ENCODE measurements around the gene RARRES2. TPM values are rescaled to one million over a fixed set of nuclear protein-coding genes. Genes with fewer than 3 reads are reported as not detected.

Gene RARRES2
- total RNA-seq, 1 experiment from 2014 or later = 60.9 TPM

DNA sequence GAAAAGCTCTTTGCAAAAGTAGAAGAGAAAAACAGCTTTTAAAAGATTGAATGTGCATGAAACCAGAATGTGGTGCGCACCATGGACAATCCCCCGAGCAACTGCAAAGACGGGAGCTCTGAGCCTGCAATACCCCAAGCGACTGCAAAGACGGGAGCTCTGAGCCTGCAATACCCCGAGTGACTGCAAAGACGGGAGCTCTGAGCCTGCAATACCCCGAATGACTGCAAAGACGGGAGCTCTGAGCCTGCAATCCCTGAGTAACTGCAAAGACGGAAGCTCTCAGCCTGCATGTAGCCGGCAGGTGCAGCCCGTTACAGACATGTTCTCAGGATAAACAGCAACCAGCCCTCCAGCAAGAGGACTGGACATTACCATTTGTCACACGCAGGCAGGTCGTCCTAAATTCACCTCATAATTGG is 43.9 kb upstream of the RARRES2 start:
- no peak overlapping the region for H2BK15ac ChIP-seq (ENCODE audit: low read depth, low read length)
- H2BK12ac ChIP-seq (ENCODE audit: insufficient read length, low read depth, low read length) = no peak overlapping the region
- no peaks in the 10 kb centered on the region for H3K27me3 ChIP-seq (ENCODE audit: insufficient read depth, low read length)
- Mint-ChIP-seq H3K36me3 (ENCODE audit: insufficient read depth in 1 of 3, low read depth in 3 of 3) (peaks cover 25 to 47% (median 28%) of the 10 kb centered on the region in 3 experiments; a peak in 6 of 7 replicates), H3K27ac (peak overlapping the region; percentile 62 to 90 (median 68); a peak in 4 of 7 replicates), H3K4me1 (peaks cover 71 to 80% of the 10 kb centered on the region in 2 experiments), H3K9me3 (no peaks in the 10 kb centered on the region), H3K27me3 (ENCODE audit: low read depth) (no peaks in the 10 kb centered on the region), H3K4me3 (peak overlapping the region in 1 of 2 experiments; percentile 61; a peak in 3 of 5 replicates)
- H3K79me1 ChIP-seq (ENCODE audit: insufficient read depth, low read depth, low read length, poor library complexity, severe bottlenecking) = no peaks in the 10 kb centered on the region
- H3K9ac ChIP-seq (ENCODE audit: extremely low read depth, insufficient read length, low read length) = no peak overlapping the region
- H4K91ac ChIP-seq (ENCODE audit: insufficient read length, low read depth, low read length) = no peak overlapping the region
- H4K8ac ChIP-seq (replicated peaks; ENCODE audit: insufficient read length, low read depth, low read length) = no peak overlapping the region
- H3K4ac ChIP-seq (ENCODE audit: low read depth, low read length) = no peak overlapping the region
- H3K23me2 ChIP-seq (ENCODE audit: insufficient read length, low read depth, low read length, poor library complexity, severe bottlenecking) = peaks cover 3% of the 10 kb centered on the region
- no peak overlapping the region for H3T11ph ChIP-seq (ENCODE audit: low read length)
- H3K14ac ChIP-seq (ENCODE audit: insufficient read depth, low read length) = no peak overlapping the region
- H3K79me2 ChIP-seq (ENCODE audit: insufficient read depth, low read length) = peaks cover 9% of the 10 kb centered on the region; the same call in 1 of the 2 replicates
- peaks cover 11% of the 10 kb centered on the region for H3K4me1 ChIP-seq (ENCODE audit: insufficient read depth, low read length)
- H3K4me2 ChIP-seq (ENCODE audit: insufficient read depth, insufficient read length, low read length) = no peak overlapping the region
- no peak overlapping the region for H3K56ac ChIP-seq (ENCODE audit: insufficient read length, low read depth, low read length)
- H4K5ac ChIP-seq (ENCODE audit: insufficient read length, low read depth, low read length) = no peak overlapping the region
- TF ChIP-seq, protein P1, sequence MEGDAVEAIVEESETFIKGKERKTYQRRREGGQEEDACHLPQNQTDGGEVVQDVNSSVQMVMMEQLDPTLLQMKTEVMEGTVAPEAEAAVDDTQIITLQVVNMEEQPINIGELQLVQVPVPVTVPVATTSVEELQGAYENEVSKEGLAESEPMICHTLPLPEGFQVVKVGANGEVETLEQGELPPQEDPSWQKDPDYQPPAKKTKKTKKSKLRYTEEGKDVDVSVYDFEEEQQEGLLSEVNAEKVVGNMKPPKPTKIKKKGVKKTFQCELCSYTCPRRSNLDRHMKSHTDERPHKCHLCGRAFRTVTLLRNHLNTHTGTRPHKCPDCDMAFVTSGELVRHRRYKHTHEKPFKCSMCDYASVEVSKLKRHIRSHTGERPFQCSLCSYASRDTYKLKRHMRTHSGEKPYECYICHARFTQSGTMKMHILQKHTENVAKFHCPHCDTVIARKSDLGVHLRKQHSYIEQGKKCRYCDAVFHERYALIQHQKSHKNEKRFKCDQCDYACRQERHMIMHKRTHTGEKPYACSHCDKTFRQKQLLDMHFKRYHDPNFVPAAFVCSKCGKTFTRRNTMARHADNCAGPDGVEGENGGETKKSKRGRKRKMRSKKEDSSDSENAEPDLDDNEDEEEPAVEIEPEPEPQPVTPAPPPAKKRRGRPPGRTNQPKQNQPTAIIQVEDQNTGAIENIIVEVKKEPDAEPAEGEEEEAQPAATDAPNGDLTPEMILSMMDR (conservative IDR thresholded peaks at IDR 0.05) = no peak
- no peak overlapping the region for H2AK5ac ChIP-seq (ENCODE audit: insufficient read length, low read length)
- WGBS (ENCODE audit: extremely low coverage, insufficient read length, low lambda C conversion rate) = no CpG with 5 or more reads among the region's 14 CpGs
- H2BK20ac ChIP-seq (ENCODE audit: low read depth, low read length, poor library complexity, severe bottlenecking) = no peak overlapping the region
- no peak for DNase-seq
- H2AFZ ChIP-seq (ENCODE audit: low read length) = no peak overlapping the region
- no peaks in the 10 kb centered on the region for H4K20me1 ChIP-seq (ENCODE audit: control insufficient read depth, insufficient read depth, insufficient read length)
- H2BK120ac ChIP-seq (ENCODE audit: low read depth, low read length, poor library complexity, severe bottlenecking) = no peak overlapping the region
- H3K18ac ChIP-seq (ENCODE audit: insufficient read length, low read depth, low read length) = no peak overlapping the region
- no peak overlapping the region for H3K23ac ChIP-seq (ENCODE audit: insufficient read length, low read depth, low read length)
- H2BK5ac ChIP-seq (ENCODE audit: insufficient read length, low read length) = no peak overlapping the region
- no peaks in the 10 kb centered on the region for H3K9me3 ChIP-seq (ENCODE audit: control insufficient read depth, low read depth, low read length)
- H3K27ac ChIP-seq (ENCODE audit: insufficient read length, low read depth, low read length) = no peak overlapping the region
